Measurements from ENCODE around the gene POMGNT1. TPM values are rescaled to one million over a fixed set of nuclear protein-coding genes. Genes with fewer than 3 reads are reported as not detected.

The POMGNT1 gene
- total and polyA plus RNA-seq, 10 donors: 21.6 to 59.5 (median 32.4) TPM

DNA sequence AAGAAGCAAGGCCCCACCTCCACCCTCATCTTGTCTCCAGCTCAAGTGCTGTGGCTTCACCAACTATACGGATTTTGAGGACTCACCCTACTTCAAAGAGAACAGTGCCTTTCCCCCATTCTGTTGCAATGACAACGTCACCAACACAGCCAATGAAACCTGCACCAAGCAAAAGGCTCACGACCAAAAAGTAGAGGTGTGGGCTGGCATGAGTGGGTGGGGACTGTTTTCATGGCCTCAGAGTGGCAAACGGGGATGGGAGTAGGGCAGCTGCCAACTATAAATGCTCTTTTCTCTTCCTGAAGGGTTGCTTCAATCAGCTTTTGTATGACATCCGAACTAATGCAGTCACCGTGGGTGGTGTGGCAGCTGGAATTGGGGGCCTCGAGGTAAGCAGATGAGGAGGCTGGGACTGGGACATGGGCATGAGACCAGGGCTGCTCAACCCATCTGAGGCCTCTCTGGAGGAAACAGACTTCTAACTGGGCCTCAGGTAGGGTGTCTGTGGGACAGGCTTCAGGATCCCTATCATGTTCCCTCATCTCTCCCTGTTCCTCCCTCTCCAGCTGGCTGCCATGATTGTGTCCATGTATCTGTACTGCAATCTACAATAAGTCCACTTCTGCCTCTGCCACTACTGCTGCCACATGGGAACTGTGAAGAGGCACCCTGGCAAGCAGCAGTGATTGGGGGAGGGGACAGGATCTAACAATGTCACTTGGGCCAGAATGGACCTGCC lies 13.1 kb downstream of the POMGNT1 start:
- WGBS, 5 donors: 52 to 78% (median 63%) methylated on average over 7 of the region's 7 CpGs
- H3K4me1 ChIP-seq: peaks cover 6 to 68% (median 28%) of the 10 kb centered on the region in 6 donors
- H3K27ac ChIP-seq: peak overlapping the region in 2 of 8 donors; percentile 5 to 30
- peaks cover 0 to 4% (median 0%) of the 10 kb centered on the region in 7 donors for H3K27me3 ChIP-seq (replicated peaks in 1 of 7)
- H3K36me3 ChIP-seq: peaks cover 0 to 34% (median 6%) of the 10 kb centered on the region in 6 donors
- no peaks in the 10 kb centered on the region for H3K9me3 ChIP-seq
- intact Hi-C loops (cut with DNase I; ENCODE audit: low total_unique reads): no loop called here
- DNase-seq: no peak
- no peak for TF ChIP-seq POLR2AphosphoS5 (IDR thresholded peaks at IDR 0.05)
- TF ChIP-seq, protein P1, sequence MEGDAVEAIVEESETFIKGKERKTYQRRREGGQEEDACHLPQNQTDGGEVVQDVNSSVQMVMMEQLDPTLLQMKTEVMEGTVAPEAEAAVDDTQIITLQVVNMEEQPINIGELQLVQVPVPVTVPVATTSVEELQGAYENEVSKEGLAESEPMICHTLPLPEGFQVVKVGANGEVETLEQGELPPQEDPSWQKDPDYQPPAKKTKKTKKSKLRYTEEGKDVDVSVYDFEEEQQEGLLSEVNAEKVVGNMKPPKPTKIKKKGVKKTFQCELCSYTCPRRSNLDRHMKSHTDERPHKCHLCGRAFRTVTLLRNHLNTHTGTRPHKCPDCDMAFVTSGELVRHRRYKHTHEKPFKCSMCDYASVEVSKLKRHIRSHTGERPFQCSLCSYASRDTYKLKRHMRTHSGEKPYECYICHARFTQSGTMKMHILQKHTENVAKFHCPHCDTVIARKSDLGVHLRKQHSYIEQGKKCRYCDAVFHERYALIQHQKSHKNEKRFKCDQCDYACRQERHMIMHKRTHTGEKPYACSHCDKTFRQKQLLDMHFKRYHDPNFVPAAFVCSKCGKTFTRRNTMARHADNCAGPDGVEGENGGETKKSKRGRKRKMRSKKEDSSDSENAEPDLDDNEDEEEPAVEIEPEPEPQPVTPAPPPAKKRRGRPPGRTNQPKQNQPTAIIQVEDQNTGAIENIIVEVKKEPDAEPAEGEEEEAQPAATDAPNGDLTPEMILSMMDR (IDR thresholded peaks at IDR 0.05 in 8 of 11, conservative IDR thresholded peaks at IDR 0.05 in 3 of 11): no peak
- no peak for TF ChIP-seq POLR2A (IDR thresholded peaks at IDR 0.05)
- no peak overlapping the region for H3K4me3 ChIP-seq

DNA sequence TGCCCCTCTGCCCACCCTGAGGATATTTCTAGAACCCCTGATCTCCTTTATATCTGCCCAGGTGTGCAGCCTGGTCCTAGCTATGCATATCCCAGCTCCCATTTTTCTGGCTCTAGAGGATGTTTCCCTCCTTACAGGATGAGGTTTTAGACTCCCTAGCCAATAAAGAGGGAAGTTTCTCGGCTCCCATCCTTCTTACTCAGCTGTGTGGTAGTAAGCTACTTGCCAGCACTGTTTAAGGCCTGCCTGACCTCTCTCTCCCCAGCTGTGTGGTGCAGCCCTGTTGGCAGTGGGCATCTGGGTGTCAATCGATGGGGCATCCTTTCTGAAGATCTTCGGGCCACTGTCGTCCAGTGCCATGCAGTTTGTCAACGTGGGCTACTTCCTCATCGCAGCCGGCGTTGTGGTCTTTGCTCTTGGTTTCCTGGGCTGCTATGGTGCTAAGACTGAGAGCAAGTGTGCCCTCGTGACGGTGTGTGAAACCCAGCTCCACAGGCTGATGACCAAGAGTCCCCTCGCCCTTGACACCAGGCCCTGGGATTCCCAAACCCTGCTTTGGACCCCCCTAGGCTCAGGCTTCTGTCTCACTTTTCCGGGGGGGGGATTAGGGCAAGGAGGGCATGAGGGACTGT lies 14.2 kb downstream of the POMGNT1 start:
- intact Hi-C loops (cut with DNase I; ENCODE audit: low total_unique reads): no loop called here
- Histone ChIP-seq H3K4me1 (peaks cover 12 to 74% (median 36%) of the 10 kb centered on the region in 6 donors), H3K4me3 (no peak overlapping the region), H3K36me3 (peaks cover 0 to 23% (median 2%) of the 10 kb centered on the region in 6 donors), H3K9me3 (no peaks in the 10 kb centered on the region), H3K27ac (peak overlapping the region in 7 of 8 donors; percentile 46 to 78 (median 76)), H3K27me3 (replicated peaks in 1 of 7) (peaks cover 0 to 5% (median 0%) of the 10 kb centered on the region in 7 donors)
- WGBS, 5 donors: 37 to 57% (median 46%) methylated on average over 12 of the region's 12 CpGs
- no peak for DNase-seq
- TF ChIP-seq POLR2A (IDR thresholded peaks at IDR 0.05) (no peak), POLR2AphosphoS5 (IDR thresholded peaks at IDR 0.05) (peak in 1 of 3 donors; percentile 22)
- TF ChIP-seq, protein P1 (IDR thresholded peaks at IDR 0.05 in 8 of 11, conservative IDR thresholded peaks at IDR 0.05 in 3 of 11): no peak

DNA sequence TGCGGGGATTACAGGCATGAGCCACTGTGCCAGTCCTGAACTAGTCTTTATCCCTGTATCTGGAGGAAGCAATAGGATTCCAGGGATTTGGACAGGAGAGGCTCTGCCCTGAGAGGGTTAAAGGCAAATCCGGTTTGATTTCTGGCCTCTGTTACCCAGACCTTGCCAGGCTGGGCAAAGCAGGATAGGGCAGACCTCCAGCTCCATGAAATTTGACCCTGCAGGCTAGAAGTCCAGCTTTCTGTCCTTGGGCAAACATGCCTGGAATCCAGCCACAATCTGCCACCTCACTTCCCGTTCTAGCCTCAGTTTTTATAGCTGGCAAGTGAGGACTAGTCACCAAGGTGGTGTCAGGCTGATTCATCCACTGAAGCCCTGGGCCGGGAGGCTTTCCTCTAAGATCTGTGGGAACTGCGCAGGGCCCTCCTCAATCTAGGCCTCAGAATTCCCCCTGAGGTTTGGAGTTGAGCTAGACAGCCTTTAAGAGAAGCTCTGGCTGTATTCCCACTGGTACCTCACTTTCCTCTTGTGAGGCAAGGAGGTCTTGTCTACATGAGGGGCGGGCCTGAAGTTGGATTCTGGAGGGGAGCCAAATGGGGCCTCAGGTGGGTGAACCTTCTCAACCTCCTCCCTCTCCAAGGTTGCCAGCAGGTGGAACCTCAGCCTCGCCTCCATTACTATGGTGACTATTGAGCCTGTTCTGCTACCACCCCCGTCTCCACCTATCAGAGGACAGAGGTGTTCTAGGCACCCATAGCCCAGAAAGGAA lies 15.0 kb downstream of the POMGNT1 start:
- WGBS, 5 donors: 67 to 77% (median 73%) methylated on average over 8 of the region's 8 CpGs
- Histone ChIP-seq H3K4me3 (no peak overlapping the region), H3K4me1 (peaks cover 12 to 68% (median 40%) of the 10 kb centered on the region in 6 donors), H3K27me3 (replicated peaks in 1 of 7) (peaks cover 0 to 5% (median 0%) of the 10 kb centered on the region in 7 donors), H3K27ac (peak overlapping the region in 7 of 8 donors; percentile 46 to 78 (median 76)), H3K36me3 (peaks cover 0 to 15% (median 0%) of the 10 kb centered on the region in 6 donors), H3K9me3 (no peaks in the 10 kb centered on the region)
- intact Hi-C loops (cut with DNase I; ENCODE audit: low total_unique reads): no loop called here
- TF ChIP-seq POLR2AphosphoS5 (IDR thresholded peaks at IDR 0.05): peak in 2 of 3 donors; percentile 60 to 75
- TF ChIP-seq, protein P1 (IDR thresholded peaks at IDR 0.05 in 8 of 11, conservative IDR thresholded peaks at IDR 0.05 in 3 of 11): no peak
- no peak for DNase-seq
